Fibroblast of pulmonary artery (primary cell): ENCODE data around the gene GMDS.

Experiments
- DNase-seq: peaks from one replicate; pipeline ENCODE4 v3.0.0-alpha.2; 2010; ENCODE audit warnings: low read depth
- H3K4me3 ChIP-seq: replicated peaks from 2 replicates; pipeline ENCODE4 v1.5.1; 2011; ENCODE audit warnings: low read depth, mild to moderate bottlenecking, control low read depth, low read length, moderate library complexity
- TF ChIP-seq, protein P1 (sequence below): IDR thresholded peaks from 2 replicates; pipeline ENCODE4 v1.5.1; 2011; ENCODE audit warnings: mild to moderate bottlenecking, control low read depth, low read length, inconsistent platforms; ENCODE audit errors: missing control alignments

GMDS gene

GRCh38 chr6:1686117-1687098, 559.0 kb downstream of the GMDS start:
- no peak overlapping the region for H3K4me3 ChIP-seq
- peak; percentile 87 for DNase-seq
- TF ChIP-seq, protein P1, sequence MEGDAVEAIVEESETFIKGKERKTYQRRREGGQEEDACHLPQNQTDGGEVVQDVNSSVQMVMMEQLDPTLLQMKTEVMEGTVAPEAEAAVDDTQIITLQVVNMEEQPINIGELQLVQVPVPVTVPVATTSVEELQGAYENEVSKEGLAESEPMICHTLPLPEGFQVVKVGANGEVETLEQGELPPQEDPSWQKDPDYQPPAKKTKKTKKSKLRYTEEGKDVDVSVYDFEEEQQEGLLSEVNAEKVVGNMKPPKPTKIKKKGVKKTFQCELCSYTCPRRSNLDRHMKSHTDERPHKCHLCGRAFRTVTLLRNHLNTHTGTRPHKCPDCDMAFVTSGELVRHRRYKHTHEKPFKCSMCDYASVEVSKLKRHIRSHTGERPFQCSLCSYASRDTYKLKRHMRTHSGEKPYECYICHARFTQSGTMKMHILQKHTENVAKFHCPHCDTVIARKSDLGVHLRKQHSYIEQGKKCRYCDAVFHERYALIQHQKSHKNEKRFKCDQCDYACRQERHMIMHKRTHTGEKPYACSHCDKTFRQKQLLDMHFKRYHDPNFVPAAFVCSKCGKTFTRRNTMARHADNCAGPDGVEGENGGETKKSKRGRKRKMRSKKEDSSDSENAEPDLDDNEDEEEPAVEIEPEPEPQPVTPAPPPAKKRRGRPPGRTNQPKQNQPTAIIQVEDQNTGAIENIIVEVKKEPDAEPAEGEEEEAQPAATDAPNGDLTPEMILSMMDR = peak; percentile 32

- H3K4me3 ChIP-seq = no peak overlapping the region
- peak; percentile 27 for DNase-seq
- TF ChIP-seq, protein P1 = no peak
Measured at GRCh38 chr6:1679688-1680068, 565.7 kb downstream of the GMDS start.

GRCh38 chr6:1679031-1679687, 566.2 kb downstream of the GMDS start:
- TF ChIP-seq, protein P1 = no peak
- peak; percentile 65 for DNase-seq
- no peak overlapping the region for H3K4me3 ChIP-seq

DNA sequence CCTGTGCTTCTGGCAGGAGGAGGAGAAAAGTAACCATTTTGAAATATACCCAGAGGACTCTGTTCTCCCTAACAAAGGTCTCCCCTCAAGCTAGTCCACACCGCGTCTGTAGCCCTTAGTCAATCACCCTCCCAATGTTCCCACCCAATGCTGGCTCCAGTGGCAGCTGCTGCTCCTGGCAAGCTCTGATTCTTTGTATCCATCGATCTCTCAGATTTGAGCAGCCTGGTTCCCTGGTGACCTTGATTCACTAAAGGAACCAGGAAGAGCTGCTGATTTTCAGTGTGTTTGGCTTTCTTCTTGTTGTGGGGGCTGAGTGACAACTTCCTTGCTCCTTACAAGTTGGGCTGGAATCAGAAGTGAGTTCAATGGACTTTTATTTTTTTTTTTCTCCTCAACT, 567.2 kb downstream of the GMDS start:
- no peak overlapping the region for H3K4me3 ChIP-seq
- TF ChIP-seq, protein P1 = no peak
- no peak for DNase-seq

- no peak overlapping the region for H3K4me3 ChIP-seq
Measured at GRCh38 chr6:1672379-1672778, 573.0 kb downstream of the GMDS start.

DNA sequence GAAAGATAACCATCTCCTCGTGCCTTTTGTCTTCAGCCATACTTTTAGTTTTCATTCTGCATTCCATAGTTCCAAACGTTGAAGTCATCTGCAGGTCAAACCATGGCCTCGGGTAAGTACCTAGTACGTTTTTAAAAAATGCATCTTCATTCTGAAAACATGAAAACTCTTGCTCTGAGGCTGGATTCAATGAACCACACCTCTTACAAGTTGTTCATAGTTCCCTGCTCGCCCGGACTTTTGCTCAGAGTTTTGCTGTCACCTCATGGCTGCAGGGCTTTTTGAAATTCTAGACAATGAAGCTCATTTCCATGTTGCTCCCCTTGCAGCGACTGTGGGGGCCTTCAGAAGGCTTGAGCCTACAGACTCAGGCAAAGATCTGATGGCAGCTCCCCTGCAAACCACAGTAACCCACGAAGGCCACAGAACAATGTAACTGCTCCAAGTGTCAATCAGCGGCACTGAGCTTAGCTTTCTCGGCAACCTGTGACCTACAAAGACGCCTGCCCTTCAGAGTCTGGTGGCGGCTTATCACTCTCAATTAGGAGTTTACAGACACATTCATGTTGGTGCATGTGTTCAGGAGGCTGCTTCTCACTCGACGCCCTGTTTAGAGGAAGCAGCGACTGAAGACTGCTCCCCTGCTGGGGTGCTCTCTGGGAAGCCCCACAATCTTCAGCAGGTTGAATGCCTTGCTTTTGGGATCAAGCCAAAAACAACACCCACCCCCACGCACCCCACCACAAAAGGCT, 574.5 kb downstream of the GMDS start:
- no peak overlapping the region for H3K4me3 ChIP-seq
- no peak for DNase-seq
- TF ChIP-seq, protein P1 = no peak

More at GRCh38 chr6:1672379-1672778, 573.0 kb downstream of the GMDS start:
- no peak for DNase-seq
- TF ChIP-seq, protein P1 = no peak
